ENCODE measurements around the gene CD2AP.

CD2AP gene

GRCh38 chr6:47672816-47673215 lies 195.2 kb downstream of the CD2AP start:
- TF ChIP-seq CTCF (IDR thresholded peaks at IDR 0.05; ENCODE audit: insufficient read depth, low read depth, low read length, missing control alignments): no peak
- H3K4me3 ChIP-seq (ENCODE audit: low read depth, low read length): no peak overlapping the region
- no peak for DNase-seq (ENCODE audit: low read depth)

- DNase-seq (ENCODE audit: low read depth): no peak
- no peak for TF ChIP-seq CTCF (IDR thresholded peaks at IDR 0.05; ENCODE audit: insufficient read depth, low read depth, low read length, missing control alignments)
- H3K4me3 ChIP-seq (ENCODE audit: low read depth, low read length): no peak overlapping the region
Measured at GRCh38 chr6:47674673-47675072, 197.1 kb downstream of the CD2AP start.
